Measurements from ENCODE around the gene VSTM2L.

- no peak for TF ChIP-seq CTCF (IDR thresholded peaks at IDR 0.05; ENCODE audit: low read length)
- no peak for TF ChIP-seq EZH2 (IDR thresholded peaks at IDR 0.05; ENCODE audit: borderline replicate concordance, low read length)
These were observed 51.3 kb downstream of the VSTM2L start for GRCh38 chr20:37954190-37954589.

Data from OCI-LY1 (cell line).